Amniotic stem cell (primary cell): ENCODE data around the gene WASL.
"Not testable (repeated sequence)": the region's sequence is repeated elsewhere in the genome, so short reads cannot be mapped to it uniquely, and the experiment has no call there.

Experiments
- DNase-seq: peaks from one replicate; lab custom pipeline; 2025; lab: John Stamatoyannopoulos, UW

WASL gene

GRCh38 chr7:123732413-123733091 lies 16.3 kb downstream of the WASL start:
- DNase-seq, result no peak

- no peak for DNase-seq
These were observed 19.6 kb downstream of the WASL start for GRCh38 chr7:123729218-123729578.

- peak; percentile 53 for DNase-seq
These were observed 21.5 kb downstream of the WASL start for GRCh38 chr7:123727071-123727837.

- DNase-seq, result no peak
These were observed 23.1 kb downstream of the WASL start for GRCh38 chr7:123725586-123726171.

GRCh38 chr7:123724817-123725253 lies 24.0 kb downstream of the WASL start:
- no peak for DNase-seq

GRCh38 chr7:123723913-123724312 lies 24.9 kb downstream of the WASL start:
- no peak for DNase-seq

- not testable (repeated sequence) for DNase-seq
These were observed 28.3 kb downstream of the WASL start for GRCh38 chr7:123720527-123720926.

GRCh38 chr7:123719197-123719721 lies 29.5 kb downstream of the WASL start:
- DNase-seq, result no peak

GRCh38 chr7:123718773-123719172 lies 30.0 kb downstream of the WASL start:
- DNase-seq, result no peak

- no peak for DNase-seq
These were observed 31.1 kb downstream of the WASL start for GRCh38 chr7:123717689-123718088.

GRCh38 chr7:123716877-123717276 lies 31.9 kb downstream of the WASL start:
- DNase-seq, result no peak

GRCh38 chr7:123715799-123716198 lies 33.0 kb downstream of the WASL start:
- DNase-seq, result no peak

GRCh38 chr7:123715198-123715597 lies 33.6 kb downstream of the WASL start:
- no peak for DNase-seq

- no peak for DNase-seq
These were observed 34.3 kb downstream of the WASL start for GRCh38 chr7:123714296-123715080.

- DNase-seq, result no peak
These were observed 36.2 kb downstream of the WASL start for GRCh38 chr7:123712619-123713018.

GRCh38 chr7:123711832-123712293 lies 36.9 kb downstream of the WASL start:
- DNase-seq, result no peak

- DNase-seq, result no peak
These were observed 38.1 kb downstream of the WASL start for GRCh38 chr7:123710683-123711082.

GRCh38 chr7:123709525-123709924 lies 39.3 kb downstream of the WASL start:
- no peak for DNase-seq

GRCh38 chr7:123705211-123705901 lies 43.4 kb downstream of the WASL start:
- DNase-seq, result no peak

- DNase-seq, result no peak
These were observed 52.7 kb downstream of the WASL start for GRCh38 chr7:123695944-123696677.

- DNase-seq, result no peak
These were observed 56.3 kb downstream of the WASL start for GRCh38 chr7:123692471-123692877.
